K562 (cell line): Measurements from ENCODE around the gene MMP23B. TPM values are rescaled to one million over a fixed set of nuclear protein-coding genes. Genes with fewer than 3 reads are reported as not detected.

Experiments used
- CC2D1A ChIP-seq: fragments of 450-650 bp; IDR thresholded peaks from 2 replicates; pipeline ENCODE4 v1.6.1; 2017; ENCODE audit warnings: mild to moderate bottlenecking
- ELF1 ChIP-seq: fragments of 200-800 bp; sonication (Bioruptor generic); IDR thresholded peaks from 2 replicates; pipeline ENCODE4 v1.6.1; 2016; ENCODE audit warnings: missing genetic modification characterization, missing compliant biosample characterization
- HDAC6 ChIP-seq: IDR thresholded peaks from 2 replicates; pipeline ENCODE4 v1.6.1; 2012; ENCODE audit warnings: low read depth, mild to moderate bottlenecking, control low read depth, inconsistent platforms, low read length, moderate library complexity
- HNRNPLL ChIP-seq: fragments of 200-400 bp; formaldehyde crosslinking; IDR thresholded peaks from 2 replicates; pipeline ENCODE4 v1.6.1; 2017; ENCODE audit warnings: low read length, low read depth, mild to moderate bottlenecking; ENCODE audit not compliant: poor library complexity, severe bottlenecking
- JUN ChIP-seq, 2 experiments: sonication (generic) in 1 of 2; formaldehyde crosslinking in 1 of 2; IDR thresholded peaks; 2 replicates each; pipeline versions ENCODE4 v1.6.1 to v1.8.0; 2012 to 2022; ENCODE audit warnings: borderline replicate concordance in 2 of 2, mild to moderate bottlenecking in 2 of 2, improper control_type of control experiment in 1 of 2, low read depth in 1 of 2, low read length in 1 of 2, missing genetic modification reagents in 1 of 2
- KDM4B ChIP-seq, 2 experiments: fragments of 450-650 bp in 1 of 2; sonication (generic) in 1 of 2; IDR thresholded peaks; 2 replicates each; pipeline ENCODE4 v1.6.1; 2016 to 2017; ENCODE audit warnings: borderline replicate concordance in 2 of 2, antibody characterized with exemption in 1 of 2, low read depth in 1 of 2, mild to moderate bottlenecking in 1 of 2
- MAFG ChIP-seq: fragments of 450-650 bp; conservative IDR thresholded peaks from 2 replicates; pipeline ENCODE4 v1.6.1; 2016; ENCODE audit warnings: missing genetic modification characterization, missing compliant biosample characterization
- MEF2A ChIP-seq: IDR thresholded peaks from 2 replicates; pipeline ENCODE4 v1.6.1; 2011; ENCODE audit warnings: low read depth, mild to moderate bottlenecking, low read length, moderate library complexity; ENCODE audit not compliant: control insufficient read depth
- MTF1 ChIP-seq: fragments of 250-450 bp; sonication (Bioruptor Pico); IDR thresholded peaks from 2 replicates; pipeline ENCODE4 v1.9.0; 2021; ENCODE audit warnings: moderate library complexity, mild to moderate bottlenecking, inconsistent platforms, borderline replicate concordance
- NELFE ChIP-seq: IDR thresholded peaks from 2 replicates; pipeline ENCODE4 v1.6.1; 2011; ENCODE audit warnings: mild to moderate bottlenecking; ENCODE audit not compliant: insufficient read depth, insufficient read length
- NR2F6 ChIP-seq: fragments of 450-650 bp; formaldehyde crosslinking; IDR thresholded peaks from 2 replicates; pipeline ENCODE4 v1.4.0; 2020; ENCODE audit warnings: mild to moderate bottlenecking
- POU5F1 ChIP-seq: fragments of 150-350 bp; IDR thresholded peaks from 2 replicates; pipeline ENCODE4 v1.6.1; 2014; ENCODE audit warnings: borderline replicate concordance, low read length, low read depth, mild to moderate bottlenecking; ENCODE audit not compliant: partially characterized antibody
- SAFB ChIP-seq: fragments of 200-400 bp; formaldehyde crosslinking; IDR thresholded peaks from 2 replicates; pipeline ENCODE4 v1.6.1; 2017; ENCODE audit warnings: low read depth, low read length, borderline replicate concordance
- ZNF79 ChIP-seq: fragments of 250-450 bp; sonication (Bioruptor Pico); IDR thresholded peaks from 2 replicates; pipeline ENCODE4 v1.4.0; 2020; ENCODE audit warnings: low read depth, mild to moderate bottlenecking, moderate library complexity
- polyA plus RNA-seq, 8 experiments: library from polyadenylated mRNA; depleted of rRNA in 4 of 8; stranded (reverse) in 5 of 8; unstranded in 3 of 8; fragments of >200 nt; fragmentation: Nextera tagmentation in 2 of 8; fragmentation: Illumina TruSeq in 1 of 8; extraction: Ambion mirVana in 2 of 8; extraction: Trizol in 1 of 8; gene quantifications; 2 replicates each; pipeline versions ENCODE4 v1.2.1 to v1.2.3, GENCODE V29; 2011 to 2014; ENCODE audit warnings: inconsistent platforms in 1 of 8, missing spikeins in 1 of 8
- total RNA-seq, 7 experiments: library from RNA; depleted of rRNA in 6 of 7; stranded (reverse); fragments of >200 nt in 6 of 7; fragmentation: Illumina TruSeq in 2 of 7; extraction: Trizol in 2 of 7; gene quantifications; 2 replicates each; pipeline versions ENCODE4 v1.2.1 to v1.2.3, GENCODE V29; 2011 to 2021; ENCODE audit warnings: low replicate concordance in 1 of 7
- TF ChIP-seq, protein P1 (sequence below): sonication (generic); formaldehyde crosslinking; IDR thresholded peaks from 2 replicates; pipeline ENCODE4 v1.8.0; 2022; ENCODE audit warnings: mild to moderate bottlenecking, missing genetic modification reagents
- TF ChIP-seq, protein P2 (sequence below): fragments of 450-650 bp; formaldehyde crosslinking; IDR thresholded peaks from 2 replicates; pipeline ENCODE4 v1.4.0; 2020; ENCODE audit warnings: mild to moderate bottlenecking, moderate library complexity
- TF ChIP-seq, protein P3 (sequence below), 2 experiments: fragments of 250-450 bp in 1 of 2; fragments of 450-650 bp in 1 of 2; sonication (Bioruptor Pico) in 1 of 2; IDR thresholded peaks; 2 replicates each; pipeline versions ENCODE4 v1.6.1 to v1.8.0; 2016 to 2021; ENCODE audit warnings: mild to moderate bottlenecking in 2 of 2, moderate library complexity in 2 of 2, missing compliant biosample characterization in 1 of 2, missing genetic modification characterization in 1 of 2

The MMP23B gene
- total and polyA plus RNA-seq, 9 of the 15 experiments (the other 6 are each of a cell fraction or from before 2014, with no cell fraction given), result 0.28 to 1.2 (median 0.41) TPM; not detected in 5

DNA sequence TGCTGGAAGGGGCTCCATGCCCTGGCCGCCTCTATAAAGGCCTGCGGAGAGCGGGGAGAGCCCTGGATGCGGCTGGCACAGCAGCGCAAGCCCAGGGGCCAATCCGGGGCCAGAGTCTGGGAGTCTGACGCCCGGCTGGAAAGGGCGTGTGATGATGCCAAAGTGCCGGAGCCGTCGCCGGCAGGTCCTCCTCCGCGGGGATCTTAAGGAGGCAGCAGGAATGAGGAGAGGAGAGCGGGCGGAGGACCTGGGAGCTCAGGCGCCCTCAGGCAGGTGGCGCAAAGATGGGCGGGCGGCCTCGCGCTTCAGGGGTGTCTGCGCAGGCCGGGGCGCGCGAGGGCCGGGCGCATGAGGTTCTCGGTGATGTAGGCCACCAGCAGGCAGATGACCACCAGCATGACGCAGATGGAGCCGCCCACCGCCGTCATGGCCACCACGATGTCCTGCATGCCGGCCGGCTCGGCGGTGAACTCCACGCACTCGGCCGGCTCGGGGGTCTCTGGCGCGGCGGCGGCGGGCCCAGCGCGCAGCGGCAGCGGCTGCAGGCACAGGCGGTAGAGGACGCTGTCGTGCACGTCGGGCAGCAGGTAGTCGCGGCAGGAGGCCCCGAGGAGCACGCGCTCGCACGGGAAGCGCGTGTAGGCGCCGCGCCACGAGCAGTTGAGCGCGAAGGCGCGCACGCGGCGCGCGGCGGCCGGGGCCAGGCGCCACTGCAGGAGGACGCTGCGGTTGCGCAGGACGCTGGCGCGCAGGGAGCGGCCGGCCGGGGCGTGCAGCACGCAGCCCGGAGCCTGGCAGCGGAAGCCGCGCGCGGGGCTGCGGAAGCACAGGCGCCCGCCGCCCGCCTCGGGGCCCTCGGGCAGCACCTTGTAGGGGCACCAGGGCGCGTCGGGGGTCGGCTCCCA lies 32.7 kb upstream of the MMP23B start (continued):
- TF ChIP-seq HDAC6 (peak; percentile 95; the same call in 1 of the 2 replicates), KDM4B (IDR thresholded peaks at IDR 0.05; ENCODE audit: borderline replicate concordance in 2 of 2, low read depth in 1 of 2) (no peak), SAFB (0 out of 2 replicates have a peak, but pooled peaks have one; percentile 48), CC2D1A (no peak), HNRNPLL (peak; percentile 65), NR2F6 (CRISPR knock-in tag) (no peak), MAFG (no peak), MTF1 (CRISPR knock-in tag) (no peak), ELF1 (tag) (no peak), ZNF79 (CRISPR knock-in tag) (no peak), POU5F1 (no peak), JUN (IDR thresholded peaks at IDR 0.05; ENCODE audit: borderline replicate concordance, low read depth, low read length) (peak; percentile 10; the same call in 1 of the 2 replicates), JUN (CRISPR knock-in tag; IDR thresholded peaks at IDR 0.05; ENCODE audit: borderline replicate concordance) (peak; percentile 71; the same call in 1 of the 2 replicates), MEF2A (no peak), NELFE (no peak)
- TF ChIP-seq, protein P1, sequence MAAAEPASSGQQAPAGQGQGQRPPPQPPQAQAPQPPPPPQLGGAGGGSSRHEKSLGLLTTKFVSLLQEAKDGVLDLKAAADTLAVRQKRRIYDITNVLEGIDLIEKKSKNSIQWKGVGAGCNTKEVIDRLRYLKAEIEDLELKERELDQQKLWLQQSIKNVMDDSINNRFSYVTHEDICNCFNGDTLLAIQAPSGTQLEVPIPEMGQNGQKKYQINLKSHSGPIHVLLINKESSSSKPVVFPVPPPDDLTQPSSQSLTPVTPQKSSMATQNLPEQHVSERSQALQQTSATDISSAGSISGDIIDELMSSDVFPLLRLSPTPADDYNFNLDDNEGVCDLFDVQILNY (CRISPR knock-in tag), result peak; percentile 67; the same call in 1 of the 2 replicates
- TF ChIP-seq, protein P2, sequence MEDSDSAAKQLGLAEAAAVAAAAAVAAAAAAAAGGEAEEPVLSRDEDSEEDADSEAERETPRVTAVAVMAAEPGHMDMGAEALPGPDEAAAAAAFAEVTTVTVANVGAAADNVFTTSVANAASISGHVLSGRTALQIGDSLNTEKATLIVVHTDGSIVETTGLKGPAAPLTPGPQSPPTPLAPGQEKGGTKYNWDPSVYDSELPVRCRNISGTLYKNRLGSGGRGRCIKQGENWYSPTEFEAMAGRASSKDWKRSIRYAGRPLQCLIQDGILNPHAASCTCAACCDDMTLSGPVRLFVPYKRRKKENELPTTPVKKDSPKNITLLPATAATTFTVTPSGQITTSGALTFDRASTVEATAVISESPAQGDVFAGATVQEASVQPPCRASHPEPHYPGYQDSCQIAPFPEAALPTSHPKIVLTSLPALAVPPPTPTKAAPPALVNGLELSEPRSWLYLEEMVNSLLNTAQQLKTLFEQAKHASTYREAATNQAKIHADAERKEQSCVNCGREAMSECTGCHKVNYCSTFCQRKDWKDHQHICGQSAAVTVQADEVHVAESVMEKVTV, result no peak
- TF ChIP-seq, protein P3, sequence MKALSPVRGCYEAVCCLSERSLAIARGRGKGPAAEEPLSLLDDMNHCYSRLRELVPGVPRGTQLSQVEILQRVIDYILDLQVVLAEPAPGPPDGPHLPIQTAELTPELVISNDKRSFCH (CRISPR knock-in tag; IDR thresholded peaks at IDR 0.05), result no peak
- TF ChIP-seq, protein P3 (tag; IDR thresholded peaks at IDR 0.05), result peak; percentile 34; the same call in 1 of the 2 replicates
